Hepatocyte (in vitro differentiated cells): ENCODE measurements around the gene ZNF385B. TPM values are rescaled to one million over a fixed set of nuclear protein-coding genes. Genes with fewer than 3 reads are reported as not detected.
"Not testable (repeated sequence)": the region's sequence is repeated elsewhere in the genome, so short reads cannot be mapped to it uniquely, and the experiment has no call there.

Source experiments
- DNase-seq: peaks from one replicate; pipeline ENCODE4 v3.0.0-alpha.2; 2016; ENCODE audit warnings: low spot score
- H2AFZ ChIP-seq: fragments of 200-600 bp; sonication (generic); 2 replicates; pipeline ENCODE4 v1.6.0; 2016; ENCODE audit warnings: antibody characterized with exemption, mild to moderate bottlenecking
- H3K27ac ChIP-seq: fragments of 200-600 bp; sonication (generic); 2 replicates; pipeline ENCODE4 v1.5.1; 2016; ENCODE audit warnings: mild to moderate bottlenecking
- H3K27me3 ChIP-seq: fragments of 200-600 bp; sonication (generic); 2 replicates; pipeline ENCODE4 v1.6.1; 2016
- H3K36me3 ChIP-seq: fragments of 200-600 bp; sonication (generic); replicated peaks from 2 replicates; pipeline ENCODE4 v1.5.1; 2016; ENCODE audit warnings: low read depth; ENCODE audit not compliant: insufficient read depth
- H3K4me1 ChIP-seq: fragments of 200-600 bp; sonication (generic); 2 replicates; pipeline ENCODE4 v1.5.1; 2016; ENCODE audit warnings: mild to moderate bottlenecking, moderate library complexity; ENCODE audit not compliant: insufficient read depth
- H3K4me2 ChIP-seq: fragments of 200-600 bp; sonication (generic); 2 replicates; pipeline ENCODE4 v1.6.0; 2016
- H3K4me3 ChIP-seq: fragments of 200-600 bp; sonication (generic); 2 replicates; pipeline ENCODE4 v1.5.1; 2016; ENCODE audit warnings: mild to moderate bottlenecking
- H3K79me2 ChIP-seq: fragments of 200-600 bp; sonication (generic); 2 replicates; pipeline ENCODE4 v1.6.0; 2017; ENCODE audit warnings: mild to moderate bottlenecking
- H3K9me2 ChIP-seq: fragments of 200-600 bp; sonication (generic); replicated peaks from 2 replicates; pipeline ENCODE4 v1.6.0; 2017; ENCODE audit warnings: mild to moderate bottlenecking; ENCODE audit not compliant: insufficient read depth
- H3K9me3 ChIP-seq: fragments of 200-600 bp; sonication (generic); 2 replicates; pipeline ENCODE4 v1.5.1; 2016; ENCODE audit warnings: low read depth, mild to moderate bottlenecking
- H4K20me1 ChIP-seq: fragments of 200-600 bp; sonication (generic); 2 replicates; pipeline ENCODE4 v1.6.0; 2016; ENCODE audit warnings: mild to moderate bottlenecking; ENCODE audit not compliant: insufficient read depth, poor library complexity, severe bottlenecking
- EZH2 ChIP-seq: fragments of 200-600 bp; sonication (generic); IDR thresholded peaks from 2 replicates; pipeline ENCODE4 v1.6.1; 2016; ENCODE audit warnings: antibody characterized with exemption, mild to moderate bottlenecking, borderline replicate concordance
- EZH2phosphoT487 ChIP-seq: fragments of 200-600 bp; sonication (generic); IDR thresholded peaks from one replicate; pipeline ENCODE4 v1.6.1; 2018; ENCODE audit warnings: antibody characterized with exemption, mild to moderate bottlenecking, low read depth, moderate library complexity; ENCODE audit not compliant: unreplicated experiment, severe bottlenecking
- WGBS: methylation state at CpG from one replicate; pipeline ENCODE4 v1.1.6; 2016; ENCODE audit warnings: low lambda C conversion rate; ENCODE audit errors: missing lambda C conversion rate; 5-methylcytosine and 5-hydroxymethylcytosine counted together
- polyA plus RNA-seq: library from polyadenylated mRNA; unstranded; fragments of >200 nt; fragmentation: Nextera tagmentation; extraction: Ambion mirVana; gene quantifications from 2 replicates; pipeline ENCODE4 v1.2.1, GENCODE V29; 2016
- total RNA-seq: library from RNA; depleted of rRNA; stranded (reverse); fragments of >200 nt; gene quantifications from 2 replicates; pipeline ENCODE4 v1.2.3, GENCODE V29; 2014
- TF ChIP-seq, protein P1 (sequence below): fragments of 200-600 bp; sonication (generic); IDR thresholded peaks from 2 replicates; pipeline ENCODE4 v1.5.1; 2016; ENCODE audit warnings: antibody characterized with exemption, mild to moderate bottlenecking; ENCODE audit not compliant: poor library complexity

Gene ZNF385B
- total and polyA plus RNA-seq, 2 experiments from 2014 or later = 1.8 to 2.4 TPM

DNA sequence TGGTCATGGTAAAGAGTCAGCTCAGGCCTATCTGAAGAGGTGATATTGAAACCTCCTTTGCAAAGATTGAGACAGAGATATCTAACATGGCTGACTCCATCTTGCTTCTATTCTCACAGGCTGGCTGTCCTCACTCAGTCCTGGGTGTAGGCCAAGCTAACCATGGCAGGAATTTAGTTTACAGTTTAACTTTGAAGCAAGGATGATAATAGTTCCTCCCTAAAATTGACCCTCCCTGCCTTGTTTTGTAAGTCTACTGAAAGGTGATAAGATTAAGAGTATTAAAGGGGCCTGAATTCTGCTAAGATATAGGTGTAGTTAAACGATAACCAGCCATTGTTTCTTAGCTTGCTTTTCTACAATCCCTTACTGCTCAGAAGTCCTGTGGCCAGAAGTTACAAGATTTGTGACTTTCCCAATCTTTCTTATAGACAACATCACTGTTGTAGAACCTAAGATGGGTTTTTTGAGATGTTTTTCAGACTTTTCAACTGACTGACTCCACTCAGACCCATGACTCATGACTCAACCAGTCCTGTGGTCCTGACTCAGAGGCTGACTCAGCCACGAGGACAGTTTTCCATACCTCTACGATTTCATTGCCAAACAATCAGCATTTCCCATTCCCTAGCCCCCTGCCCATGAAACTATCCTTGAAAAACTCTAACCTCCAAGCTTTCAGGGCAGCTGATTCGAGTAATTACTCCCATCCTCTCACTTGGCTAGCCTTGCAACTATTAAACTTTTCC lies 401.1 kb downstream of the ZNF385B start:
- no peak overlapping the region for H3K4me3 ChIP-seq
- TF ChIP-seq, protein P1, sequence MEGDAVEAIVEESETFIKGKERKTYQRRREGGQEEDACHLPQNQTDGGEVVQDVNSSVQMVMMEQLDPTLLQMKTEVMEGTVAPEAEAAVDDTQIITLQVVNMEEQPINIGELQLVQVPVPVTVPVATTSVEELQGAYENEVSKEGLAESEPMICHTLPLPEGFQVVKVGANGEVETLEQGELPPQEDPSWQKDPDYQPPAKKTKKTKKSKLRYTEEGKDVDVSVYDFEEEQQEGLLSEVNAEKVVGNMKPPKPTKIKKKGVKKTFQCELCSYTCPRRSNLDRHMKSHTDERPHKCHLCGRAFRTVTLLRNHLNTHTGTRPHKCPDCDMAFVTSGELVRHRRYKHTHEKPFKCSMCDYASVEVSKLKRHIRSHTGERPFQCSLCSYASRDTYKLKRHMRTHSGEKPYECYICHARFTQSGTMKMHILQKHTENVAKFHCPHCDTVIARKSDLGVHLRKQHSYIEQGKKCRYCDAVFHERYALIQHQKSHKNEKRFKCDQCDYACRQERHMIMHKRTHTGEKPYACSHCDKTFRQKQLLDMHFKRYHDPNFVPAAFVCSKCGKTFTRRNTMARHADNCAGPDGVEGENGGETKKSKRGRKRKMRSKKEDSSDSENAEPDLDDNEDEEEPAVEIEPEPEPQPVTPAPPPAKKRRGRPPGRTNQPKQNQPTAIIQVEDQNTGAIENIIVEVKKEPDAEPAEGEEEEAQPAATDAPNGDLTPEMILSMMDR = no peak
- TF ChIP-seq EZH2phosphoT487 (no peak), EZH2 (no peak)
- no peaks in the 10 kb centered on the region for H3K36me3 ChIP-seq
- H4K20me1 ChIP-seq = no peaks in the 10 kb centered on the region
- H3K27me3 ChIP-seq = no peaks in the 10 kb centered on the region
- H3K4me2 ChIP-seq = peak overlapping the region; percentile 1
- peak overlapping the region; percentile 51 for H2AFZ ChIP-seq
- peak overlapping the region; percentile 90 for H3K27ac ChIP-seq
- 58% methylated on average over 4 of the region's 4 CpGs for WGBS
- peaks cover 15% of the 10 kb centered on the region for H3K4me1 ChIP-seq
- peak; percentile 67 for DNase-seq
- no peaks in the 10 kb centered on the region for H3K79me2 ChIP-seq
- H3K9me2 ChIP-seq = no peaks in the 10 kb centered on the region
- no peaks in the 10 kb centered on the region for H3K9me3 ChIP-seq

DNA sequence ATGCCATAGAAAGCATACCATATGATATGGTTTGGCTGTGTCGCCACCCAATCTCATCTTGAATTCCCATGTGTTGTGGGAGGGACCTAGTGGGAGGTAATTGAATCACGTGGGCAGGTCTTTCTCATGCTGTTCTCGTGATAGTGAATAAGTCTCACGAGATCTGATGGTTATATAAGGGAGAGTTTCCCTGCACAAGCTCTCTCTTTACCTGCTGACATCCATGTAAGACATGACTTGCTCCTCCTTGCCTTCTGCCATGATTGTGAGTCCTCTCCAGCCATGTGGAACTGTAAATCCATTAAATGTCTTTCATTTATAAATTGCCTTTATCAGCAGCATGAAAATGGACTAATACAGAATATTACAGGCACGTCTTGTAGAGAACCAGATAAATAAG lies 403.3 kb downstream of the ZNF385B start:
- not testable (repeated sequence) for DNase-seq, H3K79me2 ChIP-seq, H4K20me1 ChIP-seq, H3K4me3 ChIP-seq, H2AFZ ChIP-seq, H3K27ac ChIP-seq, H3K27me3 ChIP-seq, H3K9me3 ChIP-seq, H3K4me2 ChIP-seq, H3K36me3 ChIP-seq, H3K9me2 ChIP-seq
- peaks cover 15% of the 10 kb centered on the region for H3K4me1 ChIP-seq
- 78% methylated on average over 5 of the region's 5 CpGs for WGBS

DNA sequence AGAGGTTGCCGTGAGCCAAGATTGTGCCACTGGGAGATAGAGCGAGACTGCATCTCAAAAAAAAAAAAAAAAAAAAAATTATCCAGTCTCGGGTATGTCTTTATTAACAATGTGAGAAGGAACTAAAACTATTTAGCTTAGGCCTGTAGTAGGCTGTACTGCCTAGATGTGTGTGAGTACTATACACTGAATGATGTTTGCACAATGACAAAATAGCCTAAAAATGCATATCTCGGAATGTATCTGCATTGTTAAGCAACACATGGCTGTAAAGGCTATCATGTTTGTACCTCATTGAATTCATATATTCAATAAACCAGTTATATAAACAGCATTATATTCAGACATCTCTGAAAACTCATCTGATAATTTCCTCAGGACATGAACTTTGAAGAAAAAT lies 405.6 kb downstream of the ZNF385B start:
- H3K79me2 ChIP-seq = no peaks in the 10 kb centered on the region
- H3K27ac ChIP-seq = no peak overlapping the region
- TF ChIP-seq EZH2phosphoT487 = no peak
- TF ChIP-seq EZH2 = no peak
- TF ChIP-seq, protein P1 = no peak
- H3K4me1 ChIP-seq = peaks cover 13% of the 10 kb centered on the region
- no peaks in the 10 kb centered on the region for H3K9me2 ChIP-seq
- no peak overlapping the region for H2AFZ ChIP-seq
- WGBS = 85% methylated on average over 4 of the region's 4 CpGs
- H4K20me1 ChIP-seq = no peaks in the 10 kb centered on the region
- no peaks in the 10 kb centered on the region for H3K27me3 ChIP-seq
- no peaks in the 10 kb centered on the region for H3K9me3 ChIP-seq
- no peak overlapping the region for H3K4me2 ChIP-seq
- no peak overlapping the region for H3K4me3 ChIP-seq
- DNase-seq = no peak
- no peaks in the 10 kb centered on the region for H3K36me3 ChIP-seq

DNA sequence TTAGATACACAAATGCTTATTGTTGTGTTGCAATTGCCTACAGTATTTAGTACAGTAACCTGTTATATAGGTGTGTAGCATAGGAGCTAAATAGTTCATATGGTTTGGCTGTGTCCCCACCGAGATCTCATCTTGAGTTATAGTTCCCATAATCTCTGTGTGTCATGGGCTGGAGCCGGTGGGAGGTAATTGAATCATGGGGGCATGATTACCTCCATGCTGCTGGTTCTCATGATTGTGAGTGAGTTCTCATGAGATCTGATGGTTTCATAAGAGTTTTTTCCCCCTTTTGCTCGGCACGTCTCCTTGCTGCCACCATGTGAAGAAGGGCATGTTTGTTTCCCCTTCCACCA lies 406.3 kb downstream of the ZNF385B start:
- Histone ChIP-seq H3K27me3 (no peaks in the 10 kb centered on the region), H3K4me1 (peaks cover 6% of the 10 kb centered on the region)
- WGBS = 96% methylated on average over 4 of the region's 4 CpGs

More for the DNA sequence above, 406.3 kb downstream of the ZNF385B start:
- no peaks in the 10 kb centered on the region for H3K36me3 ChIP-seq
- H4K20me1 ChIP-seq = no peaks in the 10 kb centered on the region
- H2AFZ ChIP-seq = no peak overlapping the region
- H3K9me2 ChIP-seq = no peaks in the 10 kb centered on the region
- no peak for DNase-seq
- H3K9me3 ChIP-seq = no peaks in the 10 kb centered on the region
- H3K27ac ChIP-seq = no peak overlapping the region
- no peaks in the 10 kb centered on the region for H3K79me2 ChIP-seq
- no peak overlapping the region for H3K4me3 ChIP-seq
- TF ChIP-seq, protein P1 = no peak
- TF ChIP-seq EZH2 (no peak), EZH2phosphoT487 (no peak)
- H3K4me2 ChIP-seq = no peak overlapping the region
